ENCODE data around the gene MAP4. TPM values are rescaled to one million over a fixed set of nuclear protein-coding genes. Genes with fewer than 3 reads are reported as not detected.

The MAP4 gene
- total and polyA plus RNA-seq, 2 donors (not counting 3 experiments of a cell fraction or from before 2014, with no cell fraction given) = 121 to 290 TPM

- no peaks in the 10 kb centered on the region for H3K9me3 ChIP-seq (replicated peaks; ENCODE audit: control insufficient read depth, insufficient read depth, low read length)
- ChIA-PET CTCF (interaction anchor here (1.3 to 6.3 kb wide), 9 partner anchors 12 to 320 kb away, joined by 3 to 129 read pairs (median 10); no protein-coding TSS in a partner anchor), POLR2A (interaction anchor here (1.6 kb wide), 1 partner anchor 319 kb away, joined by 5 read pairs; no protein-coding TSS in a partner anchor)
- dilution Hi-C loops (cut with MboI; ENCODE audit: extremely low pct_ligation_motif_present, low sequenced_read_pairs) (no loop called here), intact Hi-C loops (cut with micrococcal nuclease) (no loop called here)
- FAIRE-seq = no peak
- no TSS peak for BruUV-seq (replicated peaks)
- DNase-seq (ENCODE audit: low read depth, low spot score) = no peak
- no peaks in the 10 kb centered on the region for H4K20me1 ChIP-seq (replicated peaks; ENCODE audit: control insufficient read depth, extremely low read depth, insufficient read depth, low read length)
- peaks cover 8% of the 10 kb centered on the region for H3K79me2 ChIP-seq (ENCODE audit: control insufficient read depth, insufficient read depth, low read length)
- H3K36me3 ChIP-seq (ENCODE audit: control insufficient read depth in 2 of 2, extremely low read depth in 1 of 2, insufficient read depth in 2 of 2, low read length in 2 of 2) = peaks cover 17 to 36% of the 10 kb centered on the region in 2 experiments
- H3K9ac ChIP-seq (replicated peaks; ENCODE audit: extremely low read depth, insufficient read depth, low read length) = no peak overlapping the region
- no peaks in the 10 kb centered on the region for H3K4me1 ChIP-seq (ENCODE audit: control insufficient read depth, extremely low read depth, insufficient read depth, low read length)
- H2AFZ ChIP-seq (ENCODE audit: low read depth, low read length) = no peak overlapping the region
- no peak overlapping the region for H3K4me2 ChIP-seq (ENCODE audit: insufficient read depth, low read length)
- no peaks in the 10 kb centered on the region for H3K27me3 ChIP-seq (ENCODE audit: control insufficient read depth in 2 of 2, insufficient read depth in 2 of 2, low read length in 2 of 2)
- H3K9me1 ChIP-seq (replicated peaks; ENCODE audit: control insufficient read depth, extremely low read depth, insufficient read depth, low read length) = no peaks in the 10 kb centered on the region
- H3K27ac ChIP-seq (ENCODE audit: insufficient read depth, low read depth, low read length) = no peak overlapping the region
- TF ChIP-seq POLR2AphosphoS5 (IDR thresholded peaks at IDR 0.05; ENCODE audit: insufficient read depth, low read depth, low read length) = no peak
- TF ChIP-seq FOS (IDR thresholded peaks at IDR 0.05; ENCODE audit: borderline replicate concordance, insufficient read depth, low read length) = no peak
- no peak for TF ChIP-seq EZH2 (IDR thresholded peaks at IDR 0.05; ENCODE audit: borderline replicate concordance, low read depth, low read length, severe bottlenecking)
- no peak for TF ChIP-seq MYC (IDR thresholded peaks at IDR 0.05; ENCODE audit: low read depth, low read length)
- TF ChIP-seq POLR2A (IDR thresholded peaks at IDR 0.05; ENCODE audit: low read depth, low read length) = no peak
- H3K4me3 ChIP-seq (replicated peaks in 1 of 3; ENCODE audit: insufficient read depth in 1 of 3, low read depth in 1 of 3, low read length in 3 of 3) = no peak overlapping the region
Observed at GRCh38 chr3:47838503-47838902, 177.7 kb downstream of the MAP4 start.

GRCh38 chr3:47836986-47837385, 179.2 kb downstream of the MAP4 start:
- H3K79me2 ChIP-seq (ENCODE audit: control insufficient read depth, insufficient read depth, low read length) = peaks cover 8% of the 10 kb centered on the region
- no peak overlapping the region for H3K9ac ChIP-seq (replicated peaks; ENCODE audit: extremely low read depth, insufficient read depth, low read length)
- H3K4me3 ChIP-seq (replicated peaks in 1 of 3; ENCODE audit: insufficient read depth in 1 of 3, low read depth in 1 of 3, low read length in 3 of 3) = no peak overlapping the region
- no peak for DNase-seq (ENCODE audit: low read depth, low spot score)
- no peak overlapping the region for H3K27ac ChIP-seq (ENCODE audit: insufficient read depth, low read depth, low read length)
- intact Hi-C loops (cut with micrococcal nuclease) = loop anchor here (1.0 kb wide), 3 partner anchors 153 to 321 kb away; no protein-coding TSS in a partner anchor
- no peak overlapping the region for H2AFZ ChIP-seq (ENCODE audit: low read depth, low read length)
- TF ChIP-seq POLR2AphosphoS5 (IDR thresholded peaks at IDR 0.05; ENCODE audit: insufficient read depth, low read depth, low read length) (no peak), MYC (IDR thresholded peaks at IDR 0.05; ENCODE audit: low read depth, low read length) (no peak), MAX (IDR thresholded peaks at IDR 0.05; ENCODE audit: insufficient read depth, insufficient read length) (no peak), CTCF (IDR thresholded peaks at IDR 0.05; ENCODE audit: extremely low read depth in 1 of 2, insufficient read depth in 1 of 2, low read depth in 1 of 2, low read length in 2 of 2) (no peak), EZH2 (IDR thresholded peaks at IDR 0.05; ENCODE audit: borderline replicate concordance, low read depth, low read length, severe bottlenecking) (no peak), POLR2A (IDR thresholded peaks at IDR 0.05; ENCODE audit: low read depth, low read length) (no peak), JUN (IDR thresholded peaks at IDR 0.05; ENCODE audit: borderline replicate concordance, insufficient read depth, insufficient read length, low read depth) (no peak), GATA2 (IDR thresholded peaks at IDR 0.05; ENCODE audit: insufficient read depth, insufficient read length, low read depth, low read length) (no peak), FOS (IDR thresholded peaks at IDR 0.05; ENCODE audit: borderline replicate concordance, insufficient read depth, low read length) (no peak)
- peaks cover 26 to 32% of the 10 kb centered on the region in 2 experiments for H3K36me3 ChIP-seq (ENCODE audit: control insufficient read depth in 2 of 2, extremely low read depth in 1 of 2, insufficient read depth in 2 of 2, low read length in 2 of 2)
- H4K20me1 ChIP-seq (replicated peaks; ENCODE audit: control insufficient read depth, extremely low read depth, insufficient read depth, low read length) = no peaks in the 10 kb centered on the region
- FAIRE-seq = no peak
- H3K27me3 ChIP-seq (ENCODE audit: control insufficient read depth in 2 of 2, insufficient read depth in 2 of 2, low read length in 2 of 2) = no peaks in the 10 kb centered on the region
- dilution Hi-C loops (cut with MboI; ENCODE audit: extremely low pct_ligation_motif_present, low sequenced_read_pairs) = no loop called here
- POLR2A ChIA-PET = interaction anchor here (1.2 kb wide), 2 partner anchors 12 to 153 kb away, joined by 5 to 6 read pairs; no protein-coding TSS in a partner anchor
- BruUV-seq (replicated peaks) = no TSS peak
- CTCF ChIA-PET = interaction anchor here (0.7 to 6.3 kb wide), 36 partner anchors 8 to 364 kb away, joined by 3 to 129 read pairs (median 4); no protein-coding TSS in a partner anchor
- no peaks in the 10 kb centered on the region for H3K9me3 ChIP-seq (replicated peaks; ENCODE audit: control insufficient read depth, insufficient read depth, low read length)
- no peak overlapping the region for H3K4me2 ChIP-seq (ENCODE audit: insufficient read depth, low read length)
- no peaks in the 10 kb centered on the region for H3K9me1 ChIP-seq (replicated peaks; ENCODE audit: control insufficient read depth, extremely low read depth, insufficient read depth, low read length)
- no peaks in the 10 kb centered on the region for H3K4me1 ChIP-seq (ENCODE audit: control insufficient read depth, extremely low read depth, insufficient read depth, low read length)

All from endothelial cell of umbilical vein (primary cell).